SH-SY5Y (cell line): ENCODE data around the gene USP32.

Experiments
- GATA2 ChIP-seq: IDR thresholded peaks from 2 replicates; pipeline ENCODE4 v1.6.1; 2011; ENCODE audit warnings: mild to moderate bottlenecking, low read depth, low read length
- GATA3 ChIP-seq: IDR thresholded peaks from 2 replicates; pipeline ENCODE4 v1.6.1; 2011; ENCODE audit warnings: low read depth, mild to moderate bottlenecking, low read length, moderate library complexity

Gene USP32

GRCh38 chr17:60392042-60392844 lies at the start of gene USP32:
Gene USP32 (minus strand): TSS chr17:60392133. CDS start chr17:60391939, 194 bp downstream.
- TF ChIP-seq GATA3 (no peak), GATA2 (peak; percentile 56; the same call in 1 of the 2 replicates)

- TF ChIP-seq GATA3 (no peak), GATA2 (no peak)
Measured at GRCh38 chr17:60439501-60439900, 47.6 kb upstream of the USP32 start.

- TF ChIP-seq GATA2 (no peak), GATA3 (no peak)
Measured at GRCh38 chr17:60436676-60437075, 44.7 kb upstream of the USP32 start.

GRCh38 chr17:60435244-60436167 lies 43.6 kb upstream of the USP32 start:
- TF ChIP-seq GATA2 = no peak
- TF ChIP-seq GATA3 = no peak

- no peak for TF ChIP-seq GATA3
- no peak for TF ChIP-seq GATA2
Measured at GRCh38 chr17:60426596-60426995, 34.7 kb upstream of the USP32 start.

GRCh38 chr17:60425626-60426025 lies 33.7 kb upstream of the USP32 start:
- TF ChIP-seq GATA3 = no peak

- no peak for TF ChIP-seq GATA3
- no peak for TF ChIP-seq GATA2
Measured at GRCh38 chr17:60423865-60424264, 31.9 kb upstream of the USP32 start.

GRCh38 chr17:60422162-60422665 lies 30.3 kb upstream of the USP32 start, which contains the start of gene CHCT1:
Gene CHCT1 (plus strand): TSS chr17:60422489. CDS start chr17:60422593, 104 bp downstream.
- no peak for TF ChIP-seq GATA3
- no peak for TF ChIP-seq GATA2

GRCh38 chr17:60421273-60422161 lies 29.6 kb upstream of the USP32 start:
- TF ChIP-seq GATA3 (no peak), GATA2 (no peak)

GRCh38 chr17:60416368-60416925 lies 24.5 kb upstream of the USP32 start:
- TF ChIP-seq GATA2 = no peak
- TF ChIP-seq GATA3 = no peak

GRCh38 chr17:60415146-60415545 lies 23.2 kb upstream of the USP32 start:
- TF ChIP-seq GATA2 = no peak
- TF ChIP-seq GATA3 = no peak

- no peak for TF ChIP-seq GATA3
- TF ChIP-seq GATA2 = no peak
Measured at GRCh38 chr17:60412701-60413100, 20.8 kb upstream of the USP32 start.

GRCh38 chr17:60410001-60410400 lies 18.1 kb upstream of the USP32 start:
- TF ChIP-seq GATA3 (no peak), GATA2 (no peak)
